ENCODE measurements around the gene OR5K1. TPM values are rescaled to one million over a fixed set of nuclear protein-coding genes. Genes with fewer than 3 reads are reported as not detected.

The OR5K1 gene
- total and polyA plus RNA-seq, 2 donors (not counting 1 experiment from before 2014, with no cell fraction given), result not detected

DNA sequence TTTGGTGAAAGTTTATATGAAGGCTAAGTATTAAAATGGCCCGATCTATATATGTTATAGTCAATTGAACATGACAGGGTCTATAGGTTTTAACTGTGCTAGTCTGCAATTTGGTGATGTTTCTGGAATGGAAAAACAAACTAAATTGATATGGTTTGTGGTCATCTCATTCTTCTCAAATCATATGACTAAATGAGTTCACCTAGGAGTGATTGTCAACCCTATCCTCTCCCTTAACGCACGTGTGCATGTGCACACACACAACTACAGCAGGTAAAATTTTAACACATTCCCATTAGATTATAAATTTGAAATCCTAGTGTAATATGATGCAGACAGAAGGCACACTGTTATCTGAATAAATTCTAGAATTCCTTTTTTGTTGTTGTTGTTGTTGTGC lies 50.7 kb downstream of the OR5K1 start:
- no peak for ATAC-seq (ENCODE audit: low read depth)
- no peak overlapping the region for H3K27ac Mint-ChIP-seq
- H3K79me2 ChIP-seq (ENCODE audit: control insufficient read depth, insufficient read depth, low read length), result no peaks in the 10 kb centered on the region
- H3K4me1 Mint-ChIP-seq, result peaks cover 6% of the 10 kb centered on the region
- no peak overlapping the region for H3K4me3 Mint-ChIP-seq
- H3K27me3 Mint-ChIP-seq, result no peaks in the 10 kb centered on the region
- no peak overlapping the region for H3K4me3 ChIP-seq (ENCODE audit: control extremely low read depth in 1 of 5, extremely low read depth in 1 of 5, insufficient read depth in 1 of 5, low read depth in 2 of 5, low read length in 4 of 5)
- ChIA-PET POLR2A (no interaction called here), CTCF (no interaction called here)
- H3K4me2 ChIP-seq (replicated peaks; ENCODE audit: low read depth, low read length, poor library complexity, severe bottlenecking), result no peak overlapping the region
- intact Hi-C loops (cut with micrococcal nuclease), result no loop called here
- H3K9me3 Mint-ChIP-seq (ENCODE audit: insufficient read depth), result no peaks in the 10 kb centered on the region
- H3K9me3 ChIP-seq (ENCODE audit: control extremely low read depth in 1 of 3, control insufficient read depth in 2 of 3, insufficient read depth in 1 of 3, low read length in 2 of 3), result no peaks in the 10 kb centered on the region
- no peaks in the 10 kb centered on the region for H3K27me3 ChIP-seq (replicated peaks in 1 of 4; ENCODE audit: control extremely low read depth in 1 of 4, control insufficient read depth in 3 of 4, insufficient read depth in 4 of 4, low read length in 3 of 4)
- no peak for DNase-seq
- H3K9ac ChIP-seq (ENCODE audit: low read length), result no peak overlapping the region
- H4K20me1 ChIP-seq (ENCODE audit: control insufficient read depth, insufficient read depth, low read length, poor library complexity, severe bottlenecking), result no peaks in the 10 kb centered on the region
- H3K27ac ChIP-seq (ENCODE audit: low read length in 2 of 2), result no peak overlapping the region
- no peak overlapping the region for H2AFZ ChIP-seq (ENCODE audit: insufficient read depth, low read depth, low read length, poor library complexity, severe bottlenecking)
- peaks cover 10 to 29% of the 10 kb centered on the region in 2 experiments for H3K36me3 ChIP-seq (replicated peaks in 1 of 2; ENCODE audit: control extremely low read depth in 1 of 2, control insufficient read depth in 1 of 2, extremely low read depth in 1 of 2, insufficient read depth in 2 of 2, low read length in 1 of 2)
- WGBS (ENCODE audit: insufficient coverage), result no CpG with 5 or more reads among the region's 3 CpGs
- TF ChIP-seq, protein P1, sequence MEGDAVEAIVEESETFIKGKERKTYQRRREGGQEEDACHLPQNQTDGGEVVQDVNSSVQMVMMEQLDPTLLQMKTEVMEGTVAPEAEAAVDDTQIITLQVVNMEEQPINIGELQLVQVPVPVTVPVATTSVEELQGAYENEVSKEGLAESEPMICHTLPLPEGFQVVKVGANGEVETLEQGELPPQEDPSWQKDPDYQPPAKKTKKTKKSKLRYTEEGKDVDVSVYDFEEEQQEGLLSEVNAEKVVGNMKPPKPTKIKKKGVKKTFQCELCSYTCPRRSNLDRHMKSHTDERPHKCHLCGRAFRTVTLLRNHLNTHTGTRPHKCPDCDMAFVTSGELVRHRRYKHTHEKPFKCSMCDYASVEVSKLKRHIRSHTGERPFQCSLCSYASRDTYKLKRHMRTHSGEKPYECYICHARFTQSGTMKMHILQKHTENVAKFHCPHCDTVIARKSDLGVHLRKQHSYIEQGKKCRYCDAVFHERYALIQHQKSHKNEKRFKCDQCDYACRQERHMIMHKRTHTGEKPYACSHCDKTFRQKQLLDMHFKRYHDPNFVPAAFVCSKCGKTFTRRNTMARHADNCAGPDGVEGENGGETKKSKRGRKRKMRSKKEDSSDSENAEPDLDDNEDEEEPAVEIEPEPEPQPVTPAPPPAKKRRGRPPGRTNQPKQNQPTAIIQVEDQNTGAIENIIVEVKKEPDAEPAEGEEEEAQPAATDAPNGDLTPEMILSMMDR (IDR thresholded peaks at IDR 0.05), result no peak
- no peak for TF ChIP-seq EZH2 (IDR thresholded peaks at IDR 0.05; ENCODE audit: borderline replicate concordance, insufficient read depth, low read depth, low read length, poor library complexity, severe bottlenecking)
- H3K4me1 ChIP-seq (ENCODE audit: control insufficient read depth in 2 of 2, insufficient read depth in 2 of 2, low read length in 2 of 2), result no peaks in the 10 kb centered on the region

DNA sequence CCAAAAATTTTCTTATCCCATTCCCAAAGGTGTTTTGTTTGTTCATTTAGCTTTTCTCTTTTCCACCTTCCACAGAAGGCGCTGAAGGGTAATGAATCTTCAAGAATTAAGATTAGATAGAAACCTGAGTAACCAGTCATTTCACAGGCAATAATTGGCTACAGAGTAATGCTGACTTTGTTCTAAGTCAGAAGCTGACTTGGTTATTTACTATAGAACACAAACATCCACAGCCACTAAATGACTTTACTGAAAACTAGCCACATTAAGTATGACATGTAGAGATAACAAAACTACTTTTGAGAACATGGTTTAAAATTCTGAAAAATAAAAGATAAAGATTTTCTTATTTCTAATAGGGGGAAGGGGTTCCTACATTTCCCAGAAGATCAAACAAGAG lies 51.9 kb downstream of the OR5K1 start:
- H3K4me1 Mint-ChIP-seq, result peaks cover 15% of the 10 kb centered on the region

More for the DNA sequence above, 51.9 kb downstream of the OR5K1 start:
- no peak overlapping the region for H3K9ac ChIP-seq (ENCODE audit: low read length)
- peaks cover 5% of the 10 kb centered on the region for H3K79me2 ChIP-seq (ENCODE audit: control insufficient read depth, insufficient read depth, low read length)
- ATAC-seq (ENCODE audit: low read depth) (no peak), DNase-seq (no peak)
- Mint-ChIP-seq H3K9me3 (ENCODE audit: insufficient read depth) (no peaks in the 10 kb centered on the region), H3K27ac (no peak overlapping the region), H3K4me3 (no peak overlapping the region), H3K27me3 (no peaks in the 10 kb centered on the region)
- no peak overlapping the region for H3K4me2 ChIP-seq (replicated peaks; ENCODE audit: low read depth, low read length, poor library complexity, severe bottlenecking)
- no peaks in the 10 kb centered on the region for H3K4me1 ChIP-seq (ENCODE audit: control insufficient read depth in 2 of 2, insufficient read depth in 2 of 2, low read length in 2 of 2)
- ChIA-PET POLR2A (no interaction called here), CTCF (no interaction called here)
- no peak overlapping the region for H3K4me3 ChIP-seq (ENCODE audit: control extremely low read depth in 1 of 5, extremely low read depth in 1 of 5, insufficient read depth in 1 of 5, low read depth in 2 of 5, low read length in 4 of 5)
- no peaks in the 10 kb centered on the region for H3K27me3 ChIP-seq (replicated peaks in 1 of 4; ENCODE audit: control extremely low read depth in 1 of 4, control insufficient read depth in 3 of 4, insufficient read depth in 4 of 4, low read length in 3 of 4)
- no CpG with 5 or more reads among the region's 1 CpG for WGBS (ENCODE audit: insufficient coverage)
- H3K36me3 ChIP-seq (replicated peaks in 1 of 2; ENCODE audit: control extremely low read depth in 1 of 2, control insufficient read depth in 1 of 2, extremely low read depth in 1 of 2, insufficient read depth in 2 of 2, low read length in 1 of 2), result peaks cover 14 to 36% of the 10 kb centered on the region in 2 experiments
- no peaks in the 10 kb centered on the region for H4K20me1 ChIP-seq (ENCODE audit: control insufficient read depth, insufficient read depth, low read length, poor library complexity, severe bottlenecking)
- TF ChIP-seq, protein P1 (IDR thresholded peaks at IDR 0.05), result no peak
- TF ChIP-seq EZH2 (IDR thresholded peaks at IDR 0.05; ENCODE audit: borderline replicate concordance, insufficient read depth, low read depth, low read length, poor library complexity, severe bottlenecking), result no peak
- no peaks in the 10 kb centered on the region for H3K9me3 ChIP-seq (ENCODE audit: control extremely low read depth in 1 of 3, control insufficient read depth in 2 of 3, insufficient read depth in 1 of 3, low read length in 2 of 3)
- H2AFZ ChIP-seq (ENCODE audit: insufficient read depth, low read depth, low read length, poor library complexity, severe bottlenecking), result no peak overlapping the region
- no peak overlapping the region for H3K27ac ChIP-seq (ENCODE audit: low read length in 2 of 2)
- intact Hi-C loops (cut with micrococcal nuclease), result no loop called here

Data from B cell (primary cell).